Measurements from ENCODE around the gene USP30. TPM values are rescaled to one million over a fixed set of nuclear protein-coding genes. Genes with fewer than 3 reads are reported as not detected.

The USP30 gene
- total and polyA plus RNA-seq, 3 experiments from 2014 or later = 7.3 to 12.6 (median 8.4) TPM

GRCh38 chr12:109092497-109093021, 40.2 kb downstream of the USP30 start:
- Mint-ChIP-seq H3K27ac (peak overlapping the region; percentile 86 to 97 (median 94)), H3K36me3 (peaks cover 0 to 33% (median 0%) of the 10 kb centered on the region in 3 donors), H3K4me3 (peak overlapping the region; percentile 57 to 88 (median 83)), H3K27me3 (no peaks in the 10 kb centered on the region), H3K9me3 (no peaks in the 10 kb centered on the region), H3K4me1 (peaks cover 27 to 39% (median 29%) of the 10 kb centered on the region in 3 donors)
- no peak for DNase-seq
- ChIA-PET CTCF (interaction anchor here (0.8 to 2.6 kb wide), 12 partner anchors 8 to 525 kb away, joined by 3 to 13 read pairs (median 4); partner anchors contain the start of gene USP30), POLR2A (interaction anchor here (1.0 kb wide), 2 partner anchors 20 to 38 kb away, joined by 3 to 4 read pairs; no protein-coding TSS in a partner anchor)
- peaks cover 8% of the 10 kb centered on the region for H3K36me3 ChIP-seq (ENCODE audit: insufficient read depth, low read length)
- peak overlapping the region; percentile 86 for H3K4me3 ChIP-seq (ENCODE audit: low read length)
- H3K9me3 ChIP-seq (ENCODE audit: low read length) = no peaks in the 10 kb centered on the region
- no peaks in the 10 kb centered on the region for H3K27me3 ChIP-seq (ENCODE audit: insufficient read depth, low read length, poor library complexity, severe bottlenecking)
- H3K4me1 ChIP-seq (ENCODE audit: insufficient read depth, low read length) = peaks cover 21% of the 10 kb centered on the region
- peak overlapping the region; percentile 70 for H3K27ac ChIP-seq (ENCODE audit: low read depth, low read length)

- CTCF ChIA-PET = interaction anchor here (0.8 to 2.6 kb wide), 14 partner anchors 9 to 525 kb away, joined by 3 to 13 read pairs (median 4); partner anchors contain the start of gene USP30
- peaks cover 0 to 26% (median 0%) of the 10 kb centered on the region in 3 donors for H3K36me3 Mint-ChIP-seq
- H3K4me3 Mint-ChIP-seq = peak within 1 kb of the TSS; percentile 57 to 88 (median 83)
- Histone ChIP-seq H3K27ac (ENCODE audit: low read depth, low read length) (peak within 1 kb of the TSS; percentile 70), H3K36me3 (ENCODE audit: insufficient read depth, low read length) (peaks cover 8% of the 10 kb centered on the region), H3K4me1 (ENCODE audit: insufficient read depth, low read length) (peaks cover 21% of the 10 kb centered on the region), H3K9me3 (ENCODE audit: low read length) (no peaks in the 10 kb centered on the region), H3K4me3 (ENCODE audit: low read length) (peak within 1 kb of the TSS; percentile 86), H3K27me3 (ENCODE audit: insufficient read depth, low read length, poor library complexity, severe bottlenecking) (no peaks in the 10 kb centered on the region)
- peak within 1 kb of the TSS; percentile 86 to 97 (median 94) for H3K27ac Mint-ChIP-seq
- peaks cover 32 to 43% (median 32%) of the 10 kb centered on the region in 3 donors for H3K4me1 Mint-ChIP-seq
- POLR2A ChIA-PET = interaction anchor here (1.0 kb wide), 2 partner anchors 19 to 39 kb away, joined by 3 to 4 read pairs; no protein-coding TSS in a partner anchor
- no peaks in the 10 kb centered on the region for H3K9me3 Mint-ChIP-seq
- DNase-seq = peak; percentile 92 to 96 (median 94)
- no peaks in the 10 kb centered on the region for H3K27me3 Mint-ChIP-seq
These were observed 40.9 kb downstream of the USP30 start, which contains the start of gene ALKBH2 for GRCh38 chr12:109093022-109093918. TSS of gene ALKBH2 (minus strand) at chr12:109093472. CDS start at chr12:109092786, 686 bp downstream.

- H3K4me1 Mint-ChIP-seq = peaks cover 47 to 57% (median 50%) of the 10 kb centered on the region in 3 donors
- peaks cover 32% of the 10 kb centered on the region for H3K4me1 ChIP-seq (ENCODE audit: insufficient read depth, low read length)
- H3K36me3 ChIP-seq (ENCODE audit: insufficient read depth, low read length) = peaks cover 8% of the 10 kb centered on the region
- no peaks in the 10 kb centered on the region for H3K27me3 ChIP-seq (ENCODE audit: insufficient read depth, low read length, poor library complexity, severe bottlenecking)
- H3K27ac ChIP-seq (ENCODE audit: low read depth, low read length) = peak overlapping the region; percentile 7
- peaks cover 0 to 13% (median 5%) of the 10 kb centered on the region in 3 donors for H3K36me3 Mint-ChIP-seq
- no peak overlapping the region for H3K27ac Mint-ChIP-seq
- ChIA-PET CTCF (no interaction called here), POLR2A (no interaction called here)
- no peaks in the 10 kb centered on the region for H3K9me3 Mint-ChIP-seq
- no peak for DNase-seq
- H3K27me3 Mint-ChIP-seq = no peaks in the 10 kb centered on the region
- no peaks in the 10 kb centered on the region for H3K9me3 ChIP-seq (ENCODE audit: low read length)
- no peak overlapping the region for H3K4me3 ChIP-seq (ENCODE audit: low read length)
- H3K4me3 Mint-ChIP-seq = peak overlapping the region in 3 of 7 donors; percentile 37 to 90 (median 85)
These were observed 44.7 kb downstream of the USP30 start for GRCh38 chr12:109097140-109097434.

- peaks cover 26% of the 10 kb centered on the region for H3K4me1 ChIP-seq (ENCODE audit: insufficient read depth, low read length)
- peak; percentile 93 to 97 (median 96) for DNase-seq
- Mint-ChIP-seq H3K36me3 (peaks cover 0 to 16% (median 5%) of the 10 kb centered on the region in 3 donors), H3K27me3 (no peaks in the 10 kb centered on the region), H3K4me1 (peaks cover 42 to 55% (median 44%) of the 10 kb centered on the region in 3 donors), H3K9me3 (no peaks in the 10 kb centered on the region), H3K4me3 (peak within 1 kb of the TSS; percentile 85 to 93 (median 88)), H3K27ac (peak within 1 kb of the TSS; percentile 61 to 98 (median 86))
- ChIA-PET POLR2A (no interaction called here), CTCF (interaction anchor here (1.1 to 1.4 kb wide), 2 partner anchors 14 to 296 kb away, joined by 3 to 4 read pairs; no protein-coding TSS in a partner anchor)
- H3K36me3 ChIP-seq (ENCODE audit: insufficient read depth, low read length) = peaks cover 8% of the 10 kb centered on the region
- peak within 1 kb of the TSS; percentile 18 for H3K27ac ChIP-seq (ENCODE audit: low read depth, low read length)
- peak within 1 kb of the TSS; percentile 80 for H3K4me3 ChIP-seq (ENCODE audit: low read length)
- H3K27me3 ChIP-seq (ENCODE audit: insufficient read depth, low read length, poor library complexity, severe bottlenecking) = no peaks in the 10 kb centered on the region
- H3K9me3 ChIP-seq (ENCODE audit: low read length) = no peaks in the 10 kb centered on the region
These were observed 45.2 kb downstream of the USP30 start, which contains the start of gene UNG for GRCh38 chr12:109097435-109098182. TSS of gene UNG (plus strand) at chr12:109097597. CDS start at chr12:109097680, 83 bp downstream.

GRCh38 chr12:109098183-109098604, 45.8 kb downstream of the USP30 start:
- H3K4me3 ChIP-seq (ENCODE audit: low read length) = peak overlapping the region; percentile 80
- Mint-ChIP-seq H3K36me3 (peaks cover 0 to 21% (median 5%) of the 10 kb centered on the region in 3 donors), H3K27ac (peak overlapping the region; percentile 61 to 98 (median 84)), H3K9me3 (no peaks in the 10 kb centered on the region), H3K4me1 (peaks cover 36 to 49% (median 39%) of the 10 kb centered on the region in 3 donors), H3K27me3 (no peaks in the 10 kb centered on the region), H3K4me3 (peak overlapping the region; percentile 85 to 93 (median 88))
- H3K9me3 ChIP-seq (ENCODE audit: low read length) = no peaks in the 10 kb centered on the region
- H3K4me1 ChIP-seq (ENCODE audit: insufficient read depth, low read length) = peaks cover 21% of the 10 kb centered on the region
- POLR2A ChIA-PET = no interaction called here
- CTCF ChIA-PET = interaction anchor here (1.1 to 1.4 kb wide), 2 partner anchors 14 to 295 kb away, joined by 3 to 4 read pairs; no protein-coding TSS in a partner anchor
- peaks cover 9% of the 10 kb centered on the region for H3K36me3 ChIP-seq (ENCODE audit: insufficient read depth, low read length)
- H3K27ac ChIP-seq (ENCODE audit: low read depth, low read length) = peak overlapping the region; percentile 18
- peak in 1 of 5 donors; percentile 42 for DNase-seq
- H3K27me3 ChIP-seq (ENCODE audit: insufficient read depth, low read length, poor library complexity, severe bottlenecking) = no peaks in the 10 kb centered on the region

GRCh38 chr12:109098651-109099050, 46.3 kb downstream of the USP30 start:
- ChIA-PET CTCF (interaction anchor here (1.1 to 1.4 kb wide), 2 partner anchors 13 to 295 kb away, joined by 3 to 4 read pairs; no protein-coding TSS in a partner anchor), POLR2A (no interaction called here)
- H3K9me3 ChIP-seq (ENCODE audit: low read length) = no peaks in the 10 kb centered on the region
- H3K4me3 ChIP-seq (ENCODE audit: low read length) = peak overlapping the region; percentile 80
- DNase-seq = no peak
- H3K9me3 Mint-ChIP-seq = no peaks in the 10 kb centered on the region
- peak overlapping the region; percentile 61 to 98 (median 84) for H3K27ac Mint-ChIP-seq
- H3K27ac ChIP-seq (ENCODE audit: low read depth, low read length) = peak overlapping the region; percentile 18
- H3K4me1 Mint-ChIP-seq = peaks cover 33 to 45% (median 34%) of the 10 kb centered on the region in 3 donors
- peaks cover 12% of the 10 kb centered on the region for H3K36me3 ChIP-seq (ENCODE audit: insufficient read depth, low read length)
- peaks cover 0 to 25% (median 8%) of the 10 kb centered on the region in 3 donors for H3K36me3 Mint-ChIP-seq
- peak overlapping the region; percentile 85 to 93 (median 88) for H3K4me3 Mint-ChIP-seq
- H3K4me1 ChIP-seq (ENCODE audit: insufficient read depth, low read length) = peaks cover 19% of the 10 kb centered on the region
- peaks cover 0 to 2% of the 10 kb centered on the region in 2 donors for H3K27me3 Mint-ChIP-seq
- H3K27me3 ChIP-seq (ENCODE audit: insufficient read depth, low read length, poor library complexity, severe bottlenecking) = no peaks in the 10 kb centered on the region

GRCh38 chr12:109099431-109100020, 47.1 kb downstream of the USP30 start:
- ChIA-PET CTCF (interaction anchor here (1.4 to 4.7 kb wide), 2 partner anchors 13 to 294 kb away, joined by 4 to 27 read pairs; no protein-coding TSS in a partner anchor), POLR2A (no interaction called here)
- Histone ChIP-seq H3K27me3 (ENCODE audit: insufficient read depth, low read length, poor library complexity, severe bottlenecking) (no peaks in the 10 kb centered on the region), H3K4me3 (ENCODE audit: low read length) (peak overlapping the region; percentile 80), H3K4me1 (ENCODE audit: insufficient read depth, low read length) (peaks cover 17% of the 10 kb centered on the region), H3K27ac (ENCODE audit: low read depth, low read length) (no peak overlapping the region), H3K36me3 (ENCODE audit: insufficient read depth, low read length) (peaks cover 16% of the 10 kb centered on the region), H3K9me3 (ENCODE audit: low read length) (no peaks in the 10 kb centered on the region)
- H3K9me3 Mint-ChIP-seq = no peaks in the 10 kb centered on the region
- H3K27ac Mint-ChIP-seq = peak overlapping the region; percentile 78 to 98 (median 86)
- peaks cover 30 to 39% (median 31%) of the 10 kb centered on the region in 3 donors for H3K4me1 Mint-ChIP-seq
- peaks cover 0 to 34% (median 11%) of the 10 kb centered on the region in 3 donors for H3K36me3 Mint-ChIP-seq
- peak overlapping the region; percentile 85 to 93 (median 88) for H3K4me3 Mint-ChIP-seq
- peak in 2 of 5 donors; percentile 12 to 48 for DNase-seq
- peaks cover 0 to 2% of the 10 kb centered on the region in 2 donors for H3K27me3 Mint-ChIP-seq
